COLO829 (cell line): ENCODE data around the gene ANKRD13D.
A peak's percentile ranks its signal among the peaks of the same experiment; 100 is the strongest.

ENCODE experiments used
- DNase-seq: peaks from one replicate; pipeline ENCODE4 v3.0.0; 2012; ENCODE audit warnings: low spot score

The ANKRD13D gene

GRCh38 chr11:67261946-67262681, 27.0 kb upstream of the ANKRD13D start:
- DNase-seq = no peak

GRCh38 chr11:67262731-67263675, 26.1 kb upstream of the ANKRD13D start:
- peak; percentile 95 for DNase-seq

GRCh38 chr11:67264260-67264659, 24.8 kb upstream of the ANKRD13D start:
- no peak for DNase-seq

GRCh38 chr11:67264877-67265632, 24.0 kb upstream of the ANKRD13D start:
- no peak for DNase-seq

GRCh38 chr11:67265633-67266448, 23.3 kb upstream of the ANKRD13D start:
- DNase-seq = peak; percentile 57

GRCh38 chr11:67266449-67267187, 22.5 kb upstream of the ANKRD13D start, which contains the start of gene GRK2:
Gene GRK2, plus strand, starts transcription at chr11:67266473. Its CDS starts 227 bp downstream, at chr11:67266700.
- DNase-seq = no peak

GRCh38 chr11:67267188-67268080, 21.7 kb upstream of the ANKRD13D start:
- no peak for DNase-seq

GRCh38 chr11:67268081-67268961, 20.8 kb upstream of the ANKRD13D start:
- no peak for DNase-seq

- no peak for DNase-seq
Observed at GRCh38 chr11:67268962-67269268, 20.2 kb upstream of the ANKRD13D start.

- DNase-seq = no peak
Observed at GRCh38 chr11:67269401-67270255, 19.5 kb upstream of the ANKRD13D start.

GRCh38 chr11:67270256-67271204, 18.6 kb upstream of the ANKRD13D start:
- DNase-seq = no peak

GRCh38 chr11:67271205-67271540, 17.9 kb upstream of the ANKRD13D start:
- DNase-seq = no peak

- no peak for DNase-seq
Observed at GRCh38 chr11:67271541-67272284, 17.4 kb upstream of the ANKRD13D start.

- DNase-seq = no peak
Observed at GRCh38 chr11:67272327-67273259, 16.5 kb upstream of the ANKRD13D start.
